NCI-H1417 (cell line): ENCODE results near the gene ZNF169.
A peak's percentile ranks its signal among the peaks of the same experiment; 100 is the strongest.
"Not testable (repeated sequence)": the region's sequence is repeated elsewhere in the genome, so short reads cannot be mapped to it uniquely, and the experiment has no call there.

Experiments
- DNase-seq, 3 experiments: peaks; one replicate each; lab custom pipeline; 2025; lab: John Stamatoyannopoulos, UW

Gene ZNF169

DNA sequence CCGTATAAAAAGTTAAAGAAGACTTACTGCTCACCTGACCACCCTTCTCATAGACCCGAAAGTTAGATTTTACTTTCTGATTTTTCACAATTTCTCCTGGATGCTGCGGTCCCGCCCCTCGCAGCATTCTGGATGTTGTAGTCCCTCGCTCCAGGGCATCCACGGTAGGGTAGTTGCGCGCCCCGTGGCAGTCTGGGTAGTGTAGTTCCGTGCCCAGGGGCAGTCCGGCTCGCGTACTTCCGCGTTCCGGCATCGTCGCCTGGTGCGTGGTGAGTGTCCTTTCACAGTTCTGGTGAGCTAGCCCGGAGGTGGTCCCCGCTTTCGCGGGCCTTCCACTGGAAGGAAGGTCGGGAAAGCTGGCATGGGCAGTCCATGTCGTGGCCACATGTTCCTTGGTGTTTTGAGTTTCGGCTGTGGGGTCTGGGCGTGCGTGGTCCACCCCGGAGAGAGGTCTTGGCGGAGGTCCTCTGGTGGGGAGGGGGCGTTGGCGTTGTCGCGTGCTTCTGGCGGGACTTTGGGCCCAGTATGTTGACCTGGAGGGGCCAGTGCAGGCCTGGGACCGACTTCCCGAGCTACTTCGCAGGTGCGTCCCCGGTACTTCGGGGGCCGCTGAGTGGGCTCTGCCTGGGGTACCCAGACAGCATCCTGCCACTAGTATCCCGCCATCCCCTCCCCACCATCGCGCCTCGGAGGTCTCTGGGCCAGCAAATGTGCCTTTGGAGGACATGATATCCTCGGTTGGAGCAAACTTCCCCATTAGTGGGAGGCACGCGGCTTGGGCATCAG lies at the start of gene ZNF169:
Gene ZNF169, plus strand, starts transcription at position 222 of the 786 bp plus-strand sequence. CDS start 19,515 bp downstream, outside the sequence.
- peak; percentile 59 to 91 (median 85) for DNase-seq

- DNase-seq = peak in 1 of 3 experiments; percentile 40
Observed at GRCh38 chr9:94210616-94211603, 48.2 kb upstream of the ZNF169 start.

- no peak for DNase-seq
Observed at GRCh38 chr9:94212091-94212490, 47.0 kb upstream of the ZNF169 start.

DNA sequence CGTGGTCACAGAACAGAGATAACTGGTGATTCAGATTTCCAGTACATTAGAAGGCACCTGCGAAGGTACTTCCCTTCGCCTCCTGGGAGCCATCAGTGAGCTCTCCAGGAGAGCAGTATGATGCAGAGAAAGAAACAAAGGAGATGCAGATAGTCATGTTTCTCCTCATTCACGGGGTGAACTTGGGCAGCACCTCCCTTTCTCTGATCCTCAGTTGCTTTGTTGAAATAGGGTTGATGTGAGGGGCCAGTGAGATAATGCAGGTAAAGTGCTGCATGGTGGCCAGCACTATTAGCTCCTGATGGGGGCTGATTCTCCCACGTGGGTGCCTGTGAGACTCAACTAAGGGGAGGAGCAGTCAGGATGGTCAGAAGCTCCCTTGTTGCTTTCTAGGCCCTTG lies 46.6 kb upstream of the ZNF169 start:
- no peak for DNase-seq

DNA sequence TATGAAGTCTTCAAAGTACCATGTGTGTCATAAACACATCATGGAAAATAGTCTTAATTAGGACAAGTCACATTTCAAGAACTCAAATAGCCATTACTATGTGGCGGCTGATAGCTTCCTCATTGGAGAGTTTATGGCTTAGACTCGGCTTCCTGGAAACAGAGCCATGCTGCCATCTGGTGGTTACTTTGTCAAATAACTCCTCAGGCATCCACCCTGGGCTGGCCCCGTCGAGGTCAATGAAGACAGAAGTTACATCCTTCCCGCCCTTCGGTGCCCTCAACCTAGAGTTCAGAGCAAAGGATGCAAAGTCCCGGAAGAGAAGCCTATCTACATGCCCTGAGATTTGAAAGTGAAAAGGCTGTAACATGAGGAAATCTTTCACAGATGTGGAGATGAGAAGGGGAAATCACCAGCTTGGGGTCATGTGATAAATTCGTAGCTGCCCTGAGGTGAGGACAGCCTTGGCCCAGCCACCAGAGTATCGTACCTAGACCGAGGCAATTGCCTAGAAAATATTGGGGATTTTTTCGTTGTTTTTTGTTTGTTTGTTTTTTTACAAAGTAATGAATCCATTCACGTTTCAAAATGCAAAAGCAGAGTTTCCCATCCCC lies 45.5 kb upstream of the ZNF169 start:
- DNase-seq = peak; percentile 61 to 93 (median 65)

DNA sequence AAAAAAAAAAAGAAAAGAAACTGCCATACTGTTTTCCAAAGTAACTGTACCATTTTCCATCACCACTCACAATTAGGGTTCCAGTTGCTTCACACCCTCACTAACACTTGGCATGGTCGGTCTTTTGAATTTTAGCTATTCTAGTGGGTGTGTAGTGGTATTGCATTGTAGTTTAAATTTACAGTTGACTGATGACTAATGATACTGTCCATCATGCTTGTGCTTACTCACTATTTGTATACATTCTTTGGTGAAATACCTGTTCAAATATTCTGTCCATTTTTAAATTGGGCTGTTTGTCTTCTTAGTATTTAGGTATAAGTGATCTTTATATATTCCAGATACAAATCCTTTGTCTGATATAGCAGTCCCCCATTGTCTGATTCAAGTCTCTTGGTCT lies 36.2 kb upstream of the ZNF169 start:
- DNase-seq = no peak

DNA sequence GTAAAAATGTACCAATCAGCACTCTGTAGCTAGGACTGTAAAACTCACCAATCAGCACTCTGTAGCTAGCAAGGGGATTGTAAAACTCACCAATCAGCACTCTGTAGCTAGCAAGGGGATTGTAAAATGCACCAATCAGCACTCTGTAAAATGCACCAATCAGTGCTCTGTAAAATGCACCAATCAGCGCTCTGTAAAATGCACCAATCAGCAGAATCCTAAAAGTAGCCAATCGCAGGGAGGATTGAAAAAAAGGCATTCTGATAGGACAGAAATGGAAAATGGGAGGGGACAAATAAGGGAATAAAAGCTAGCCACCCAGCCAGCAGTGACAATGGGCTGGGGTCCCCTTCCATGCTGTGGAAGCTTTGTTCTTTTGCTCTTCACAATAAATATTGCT lies 33.7 kb upstream of the ZNF169 start:
- DNase-seq = not testable (repeated sequence)

- no peak for DNase-seq
Observed at GRCh38 chr9:94228616-94229015, 30.5 kb upstream of the ZNF169 start.

GRCh38 chr9:94232428-94232827 lies 26.7 kb upstream of the ZNF169 start:
- DNase-seq = no peak

DNA sequence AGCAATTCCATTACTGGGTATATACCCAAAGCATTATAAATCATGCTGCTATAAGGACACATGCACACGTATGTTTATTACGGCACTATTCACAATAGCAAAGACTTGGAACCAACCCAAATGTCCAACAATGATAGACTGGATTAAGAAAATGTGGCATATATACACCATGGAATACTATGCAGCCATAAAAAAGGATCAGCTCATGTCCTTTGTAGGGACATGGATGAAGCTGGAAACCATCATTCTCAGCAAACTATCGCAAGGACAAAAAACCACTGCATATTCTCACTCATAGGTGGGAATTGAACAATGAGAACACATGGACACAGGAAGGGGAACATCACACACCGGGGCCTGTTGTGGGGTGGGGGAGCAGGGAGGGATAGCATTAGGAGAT lies 18.0 kb upstream of the ZNF169 start:
- not testable (repeated sequence) for DNase-seq

- DNase-seq = no peak
Observed at GRCh38 chr9:94245651-94246050, 13.4 kb upstream of the ZNF169 start.

- DNase-seq = peak in 2 of 3 experiments; percentile 25 to 63
Observed at GRCh38 chr9:94250456-94250855, 8.6 kb upstream of the ZNF169 start.

DNA sequence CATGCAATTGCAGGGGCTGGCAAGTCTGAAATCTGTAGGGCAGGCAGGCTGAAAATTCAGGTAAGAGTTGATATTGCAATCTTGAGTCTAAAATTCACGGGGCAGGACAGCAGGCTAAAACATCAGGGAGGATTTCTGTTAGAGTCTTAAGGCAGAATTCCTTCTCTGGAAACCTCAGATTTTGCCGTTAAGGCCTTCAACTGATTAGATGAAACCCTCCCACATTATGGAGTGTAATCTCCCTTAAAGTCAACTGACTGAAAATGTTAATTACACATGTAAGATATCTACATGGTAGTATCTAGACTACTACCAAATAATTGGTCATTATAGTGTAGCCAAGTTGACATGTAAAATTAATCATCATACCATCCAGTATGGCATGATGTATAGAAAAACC lies 3.1 kb upstream of the ZNF169 start:
- DNase-seq = no peak

DNA sequence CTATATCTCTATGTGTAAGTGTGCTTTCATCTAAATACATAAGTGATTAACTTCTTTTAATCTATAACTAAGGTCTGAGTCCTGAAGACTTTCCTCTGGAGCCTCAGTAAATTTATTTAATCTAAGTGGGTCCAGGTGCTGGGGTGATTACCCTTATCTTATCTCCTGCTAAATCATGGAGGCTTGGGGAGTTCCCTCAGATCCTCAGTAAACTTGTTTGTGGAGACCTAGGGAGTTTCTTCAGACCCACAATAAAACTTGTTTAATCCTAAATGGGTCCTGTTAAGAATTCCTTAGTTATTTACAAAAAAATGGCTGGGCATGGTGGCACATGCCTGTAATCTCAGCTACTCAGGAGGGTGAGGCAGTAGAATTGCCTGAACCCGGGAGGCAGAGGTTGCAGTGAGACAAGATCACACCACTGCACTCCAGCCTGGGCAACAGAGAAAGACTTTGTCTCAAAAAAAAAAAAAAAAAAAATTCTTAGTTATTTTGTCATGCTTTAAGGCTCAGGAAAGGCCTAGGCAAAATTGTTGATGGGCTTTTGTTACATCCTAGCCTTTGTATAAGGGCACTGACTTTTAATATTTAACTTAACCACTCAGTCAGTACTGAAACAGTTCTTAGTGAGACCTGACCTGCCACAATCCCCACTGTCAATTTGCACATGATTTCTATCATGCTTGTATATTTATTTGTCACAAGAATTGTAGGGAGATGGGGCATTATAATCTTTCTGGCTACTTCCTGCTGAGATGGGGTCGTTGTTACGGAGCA lies 6.7 kb downstream of the ZNF169 start:
- not testable (repeated sequence) for DNase-seq

DNA sequence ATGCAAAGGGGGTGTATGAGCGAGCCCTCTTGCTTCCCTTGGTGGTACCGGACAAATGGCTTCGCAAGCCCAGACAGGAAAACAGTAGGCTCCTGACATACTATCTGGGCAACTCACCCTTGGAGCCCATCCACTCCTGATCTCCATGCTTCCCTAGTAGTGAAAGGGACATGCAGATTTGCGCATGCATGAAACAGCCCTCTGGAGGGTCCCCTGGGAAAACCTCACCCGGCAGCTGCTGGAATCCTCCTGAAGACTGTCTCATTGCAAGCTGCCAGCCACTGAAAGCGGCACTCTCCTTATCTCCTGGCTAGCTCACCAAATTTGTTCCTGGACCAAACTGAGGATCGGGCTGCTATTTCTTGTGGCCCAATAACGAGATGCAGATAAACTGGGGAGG lies 10.2 kb downstream of the ZNF169 start:
- DNase-seq = peak in 1 of 3 experiments; percentile 11

- DNase-seq = no peak
Observed at GRCh38 chr9:94270009-94270408, 10.9 kb downstream of the ZNF169 start.

- not testable (repeated sequence) for DNase-seq
Observed at GRCh38 chr9:94277029-94277428, 17.9 kb downstream of the ZNF169 start.

GRCh38 chr9:94277885-94278536 lies 18.9 kb downstream of the ZNF169 start:
- DNase-seq = no peak

DNA sequence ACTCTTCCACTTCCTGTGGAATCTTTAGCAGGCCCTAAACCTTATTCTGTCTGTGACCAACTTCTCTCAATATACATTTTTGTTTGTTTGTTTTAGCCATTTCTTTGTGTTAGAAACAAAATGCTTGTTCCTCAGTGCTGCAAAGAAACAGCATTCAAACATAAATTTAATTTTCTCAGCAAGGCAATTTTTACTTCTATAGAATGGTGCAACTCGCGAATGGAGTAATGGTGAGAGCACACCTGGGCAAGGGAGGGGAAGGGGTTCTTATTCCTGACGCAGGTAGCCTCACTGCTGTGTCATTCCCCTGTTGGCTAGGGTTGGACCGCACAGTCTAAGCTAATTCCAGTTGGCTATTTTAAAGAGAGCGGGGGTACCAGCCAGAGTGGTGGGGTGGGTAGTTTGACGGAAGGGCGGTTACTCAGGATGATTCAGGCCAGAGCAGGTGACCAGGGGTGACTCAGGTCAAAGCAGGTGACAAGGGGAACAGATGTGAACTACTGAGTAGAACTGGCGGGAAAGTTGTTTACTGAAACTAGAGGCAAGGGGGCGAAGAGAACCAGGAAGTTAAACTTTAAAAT lies 21.4 kb downstream of the ZNF169 start:
- DNase-seq = no peak

DNA sequence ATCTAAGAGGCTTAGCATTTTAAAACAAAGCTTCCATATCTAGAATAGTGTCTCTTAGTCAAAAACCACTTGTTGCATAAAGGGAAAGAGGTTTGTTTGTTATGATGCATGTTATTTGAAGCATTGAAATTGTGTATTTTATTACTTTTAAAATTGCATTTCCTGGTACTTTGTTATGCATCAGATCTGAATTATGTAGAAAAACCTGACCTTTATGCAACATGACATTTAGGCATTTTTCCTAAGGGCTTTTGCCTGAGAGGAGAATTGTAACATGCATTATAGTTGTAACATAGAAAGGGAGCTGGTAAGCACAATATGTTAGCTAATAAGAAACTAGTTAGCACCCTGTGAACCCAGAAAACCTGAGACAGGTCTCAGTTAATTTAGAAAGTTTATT lies 22.0 kb downstream of the ZNF169 start:
- no peak for DNase-seq

DNA sequence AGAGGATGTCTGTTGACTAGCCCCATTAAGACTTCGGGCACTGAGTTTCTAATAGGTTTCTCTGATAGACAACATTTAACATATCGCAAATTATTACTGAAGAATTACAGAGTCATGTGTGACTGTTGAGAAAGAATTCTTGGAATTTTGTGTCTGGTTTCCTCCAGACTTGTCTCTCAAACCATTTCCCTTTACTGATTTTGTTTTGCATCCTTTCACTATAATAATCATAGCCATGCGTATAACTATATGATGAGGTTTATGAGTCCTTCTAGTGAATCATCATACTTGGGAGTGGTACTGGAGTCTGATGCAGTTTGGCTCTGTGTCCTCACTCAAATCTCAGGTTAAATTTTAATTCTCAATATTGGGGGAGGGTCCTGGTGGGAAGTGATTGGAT lies 27.0 kb downstream of the ZNF169 start:
- DNase-seq = no peak
